NOMO-1 treated with DMSO at 0.1 percent for 48 hours (cell line): Measurements from ENCODE around the gene MIB1.

Experiments used
- DNase-seq: peaks from one replicate; lab custom pipeline; 2025; ENCODE audit not compliant: unreplicated experiment; lab: John Stamatoyannopoulos, UW

The MIB1 gene

DNA sequence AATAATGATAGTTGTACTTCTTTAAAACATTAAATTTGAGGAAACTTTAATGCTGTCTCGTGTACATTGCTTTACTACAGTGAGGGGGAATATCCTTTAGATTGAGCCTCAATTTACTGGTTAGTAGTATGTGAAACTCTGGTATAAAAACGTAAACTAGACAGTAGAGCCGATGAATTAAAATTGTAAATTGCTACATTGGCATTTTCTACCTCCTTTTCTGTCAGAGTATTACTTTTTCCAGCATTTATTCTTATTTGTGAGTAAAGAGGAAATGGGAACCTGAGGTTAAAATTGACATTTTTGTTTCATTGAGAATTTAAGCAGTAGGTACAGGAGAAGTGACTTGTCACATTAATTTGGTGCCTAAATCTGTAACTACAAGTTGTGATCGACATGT, 128.2 kb downstream of the MIB1 start:
- DNase-seq: no peak

DNA sequence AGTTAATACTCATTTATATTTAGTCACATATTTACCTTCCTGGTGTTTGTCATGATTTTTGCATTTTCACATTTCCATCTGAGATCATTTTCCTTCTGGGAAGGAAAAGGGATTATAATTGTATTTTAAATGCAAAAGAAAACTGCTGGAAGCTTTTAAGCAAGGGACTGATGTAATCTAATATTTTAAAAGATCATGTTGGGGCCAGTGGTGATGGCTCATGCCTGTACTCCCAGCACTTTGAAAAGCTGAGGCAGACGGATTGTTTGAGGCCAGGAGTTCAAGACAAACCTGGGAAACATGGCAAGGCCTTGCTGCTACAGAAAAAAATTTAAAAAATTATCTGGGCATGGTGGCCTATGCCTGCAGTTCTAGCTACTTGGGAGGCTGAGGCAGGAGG, 149.0 kb downstream of the MIB1 start:
- DNase-seq: no peak

DNA sequence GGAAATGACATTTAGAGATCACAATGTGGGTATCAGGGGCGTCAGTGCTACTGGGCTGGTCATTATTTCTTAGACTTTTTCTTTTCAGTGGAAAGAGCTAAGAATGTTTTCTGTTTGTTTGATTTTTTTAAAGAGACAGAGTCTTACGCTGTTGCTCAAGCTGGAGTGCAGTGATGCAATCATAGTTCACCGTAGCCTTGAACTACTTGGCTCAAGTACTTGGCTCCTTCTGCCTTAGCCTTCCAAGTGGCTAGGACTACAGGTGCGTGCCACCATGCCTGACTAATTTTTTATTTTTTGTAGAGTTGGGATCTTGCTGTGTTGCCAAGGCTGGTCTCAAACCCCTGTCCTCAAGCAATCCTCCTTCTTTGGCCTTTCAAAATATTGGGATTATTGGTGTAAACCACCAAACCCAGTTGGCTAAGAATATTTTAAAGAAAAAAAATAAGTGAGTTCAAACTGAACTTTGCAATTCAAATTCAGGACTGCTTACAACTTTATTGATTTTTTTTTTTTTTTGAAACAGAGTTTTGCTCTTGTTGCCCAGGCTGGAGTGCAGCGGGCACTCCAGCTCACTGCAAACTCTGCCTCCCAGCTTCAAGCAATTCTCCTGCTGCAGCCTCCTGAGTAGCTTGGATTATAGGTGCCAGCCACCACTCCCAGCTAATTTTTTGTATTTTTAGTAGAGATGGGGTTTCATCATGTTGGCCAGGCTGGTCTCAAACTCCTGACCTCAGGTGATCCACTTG, 154.2 kb downstream of the MIB1 start:
- DNase-seq: no peak

DNA sequence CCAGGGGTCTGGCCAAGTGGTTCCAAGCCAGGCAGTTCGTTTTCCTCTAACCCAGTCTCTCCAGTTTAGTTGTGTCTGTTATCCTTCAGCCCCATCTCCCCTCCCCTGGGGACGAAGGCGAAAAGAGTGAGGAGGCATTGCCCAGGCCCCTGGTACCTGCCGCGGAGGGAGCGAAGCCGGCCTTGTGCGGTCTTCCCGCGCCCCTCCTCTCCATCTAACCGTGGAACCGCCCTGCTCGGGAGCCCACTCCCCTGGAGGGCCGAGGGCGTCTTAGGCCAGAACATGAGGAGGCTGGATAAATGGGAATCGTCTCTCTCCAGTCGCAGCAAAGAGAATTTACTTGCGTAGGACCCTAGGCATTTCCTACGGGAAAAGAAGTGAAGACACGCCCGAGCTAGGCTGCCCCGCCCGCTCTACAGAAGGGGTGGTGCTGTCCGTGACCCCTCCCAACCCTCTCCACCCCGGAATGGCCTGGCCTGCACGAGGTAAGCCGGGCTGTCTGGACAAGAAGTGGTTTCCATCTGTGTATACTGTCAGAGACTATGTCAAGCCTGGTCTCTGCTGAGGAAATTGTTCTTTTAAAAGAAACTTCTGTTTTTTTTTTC, 156.2 kb downstream of the MIB1 start:
- DNase-seq: no peak

DNA sequence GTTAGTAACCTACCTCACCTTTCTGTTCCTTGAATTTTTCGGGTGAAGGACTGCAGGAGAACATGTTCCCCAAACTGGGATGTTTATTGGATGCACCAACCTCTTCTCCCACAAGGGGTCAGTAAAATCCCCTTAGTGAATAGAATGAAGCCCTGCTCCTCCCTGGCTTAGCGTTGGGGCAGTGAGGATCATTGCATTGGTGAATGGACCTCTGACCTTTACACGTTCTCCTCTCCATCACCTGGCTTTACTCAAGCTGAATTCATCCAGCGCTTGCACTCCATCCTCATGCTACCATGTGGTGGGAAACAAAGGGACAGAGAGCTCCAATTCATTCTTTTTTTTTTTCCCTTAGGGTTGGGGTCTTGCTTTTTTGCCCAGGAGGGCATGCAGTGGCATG, 157.2 kb downstream of the MIB1 start:
- peak; percentile 20 for DNase-seq

DNA sequence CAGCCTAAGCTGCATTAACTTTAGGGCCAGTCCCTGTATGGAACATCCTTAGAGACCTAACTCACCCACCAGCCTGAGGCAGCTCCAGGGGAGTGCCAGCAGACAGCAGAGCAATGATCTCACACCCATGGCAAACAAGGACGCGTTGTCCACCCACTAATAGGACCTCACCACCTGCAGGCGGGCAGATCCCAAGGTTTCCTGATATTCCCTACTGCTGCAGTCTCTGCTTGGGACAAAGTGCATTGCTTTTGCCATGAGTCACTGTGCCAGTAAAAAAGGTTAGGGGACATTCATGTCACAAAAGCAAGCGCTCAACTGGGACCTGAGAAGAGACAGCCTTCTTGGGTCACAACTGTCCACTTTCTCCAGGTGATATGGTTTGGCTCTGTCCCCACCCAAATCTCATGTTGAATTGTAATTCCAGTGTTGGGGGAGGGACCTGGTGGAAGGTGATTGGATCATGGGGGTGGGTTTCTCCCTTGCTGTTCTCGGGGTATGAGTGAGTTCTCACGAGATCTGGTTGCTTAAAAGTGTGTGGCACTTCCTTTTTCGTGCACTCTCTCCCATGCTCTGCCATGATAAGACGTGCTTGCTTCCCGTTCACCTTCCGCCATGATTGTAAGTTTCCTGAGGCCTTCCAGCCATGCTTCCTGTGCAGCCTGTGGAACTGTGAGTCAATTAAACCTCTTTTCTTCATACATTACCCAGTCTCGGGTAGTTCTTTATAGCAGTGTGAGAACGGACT, 160.2 kb downstream of the MIB1 start:
- DNase-seq: no peak

DNA sequence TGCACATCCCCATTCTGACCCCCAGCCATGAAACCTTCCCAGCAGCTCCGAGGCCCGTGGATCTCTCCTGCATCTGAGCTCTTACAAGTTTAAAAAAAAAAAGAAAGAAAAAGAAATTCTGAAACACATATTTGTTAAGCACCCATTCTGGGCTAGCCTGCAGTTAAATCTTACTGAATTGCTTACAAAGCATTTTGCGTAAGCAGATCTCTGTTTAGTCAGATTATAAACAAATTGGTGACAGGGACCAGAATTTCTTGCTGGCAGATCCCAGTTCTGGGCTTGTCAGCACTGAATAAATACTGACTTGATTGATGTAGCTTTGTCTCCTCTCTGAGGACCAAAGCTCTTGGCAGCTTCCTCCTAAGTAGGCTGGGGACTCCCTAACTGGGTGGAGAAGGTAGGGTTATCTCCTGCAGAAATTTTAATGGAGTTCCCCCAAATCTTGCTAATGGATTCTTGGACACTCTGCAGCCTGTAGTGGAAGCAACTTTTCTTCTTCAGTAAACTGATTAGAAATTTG, 160.9 kb downstream of the MIB1 start:
- no peak for DNase-seq

DNA sequence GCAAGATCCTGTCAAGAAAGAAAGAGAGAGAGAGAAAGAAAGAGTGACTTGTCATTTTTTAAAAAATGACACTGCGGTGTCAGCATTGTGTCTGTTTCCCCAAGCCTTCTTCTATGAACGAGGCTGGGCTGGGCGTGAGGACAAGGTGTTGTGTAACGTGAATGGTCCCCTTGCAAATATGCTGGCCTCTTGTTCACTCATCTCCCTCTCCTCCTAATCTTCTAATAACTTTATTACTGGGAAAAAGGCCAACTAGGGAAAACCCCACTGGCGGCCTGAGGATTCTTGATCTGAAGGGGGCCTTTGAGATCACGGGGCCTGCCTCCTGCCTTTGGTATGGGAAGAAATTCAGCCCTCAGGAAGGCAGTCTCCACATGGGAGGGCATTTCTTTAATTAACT, 163.1 kb downstream of the MIB1 start:
- no peak for DNase-seq

DNA sequence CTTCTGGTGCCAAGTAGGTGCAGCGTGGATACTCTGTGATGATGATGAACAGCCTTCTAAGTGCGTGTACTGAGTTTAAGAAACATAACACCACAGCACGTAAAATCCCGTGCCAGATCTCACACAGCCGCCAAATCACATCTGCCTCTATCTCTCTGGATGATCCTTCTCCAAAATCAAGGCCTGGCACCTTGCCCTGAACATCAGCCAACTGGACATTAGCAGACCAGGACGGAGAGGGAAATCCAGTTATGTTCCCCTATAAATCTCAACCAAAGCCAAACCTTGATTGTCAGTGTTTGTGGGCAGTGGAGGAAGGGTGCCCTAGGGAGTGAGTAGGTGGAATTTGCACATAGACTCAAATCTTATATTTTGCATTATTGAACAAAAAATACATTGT, 164.3 kb downstream of the MIB1 start:
- no peak for DNase-seq

DNA sequence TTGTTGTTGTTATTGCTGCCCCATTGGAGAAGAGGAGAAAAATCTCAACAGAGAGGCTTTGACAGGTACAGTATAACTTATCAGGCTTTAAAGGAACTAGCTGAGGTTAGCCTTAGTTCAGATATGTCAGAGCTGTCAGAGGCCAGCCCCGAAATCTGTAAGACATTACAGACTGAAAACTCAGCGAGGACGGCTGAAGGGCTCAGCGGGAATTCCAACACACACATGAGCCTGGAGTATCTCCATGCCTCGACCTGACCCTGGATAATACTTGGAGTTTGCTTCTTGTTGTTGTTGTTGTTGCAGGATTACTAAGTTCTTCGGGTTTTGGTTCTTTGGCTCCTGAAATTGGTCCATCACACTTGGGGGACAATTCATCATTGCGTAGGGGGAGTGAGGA, 166.9 kb downstream of the MIB1 start:
- DNase-seq: no peak

DNA sequence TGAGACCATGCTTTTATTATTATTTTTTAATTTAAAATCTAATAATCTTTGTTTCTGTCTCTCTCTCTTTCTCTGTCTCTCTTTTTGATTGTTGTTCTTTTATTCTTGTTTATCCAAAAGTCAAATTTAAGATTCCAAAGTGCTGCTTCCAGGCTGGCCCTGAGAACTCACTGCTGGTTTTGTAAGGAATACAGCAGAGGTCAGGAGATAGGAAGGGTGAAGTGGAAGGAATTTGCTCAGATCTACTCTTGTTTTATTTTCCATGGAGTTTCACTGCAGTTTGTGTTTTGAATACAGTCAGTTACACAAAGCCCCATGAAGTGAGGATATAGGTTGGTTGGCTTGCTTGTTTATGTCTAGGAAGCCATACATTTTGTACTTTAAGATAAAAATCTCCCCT, 168.1 kb downstream of the MIB1 start:
- no peak for DNase-seq

DNA sequence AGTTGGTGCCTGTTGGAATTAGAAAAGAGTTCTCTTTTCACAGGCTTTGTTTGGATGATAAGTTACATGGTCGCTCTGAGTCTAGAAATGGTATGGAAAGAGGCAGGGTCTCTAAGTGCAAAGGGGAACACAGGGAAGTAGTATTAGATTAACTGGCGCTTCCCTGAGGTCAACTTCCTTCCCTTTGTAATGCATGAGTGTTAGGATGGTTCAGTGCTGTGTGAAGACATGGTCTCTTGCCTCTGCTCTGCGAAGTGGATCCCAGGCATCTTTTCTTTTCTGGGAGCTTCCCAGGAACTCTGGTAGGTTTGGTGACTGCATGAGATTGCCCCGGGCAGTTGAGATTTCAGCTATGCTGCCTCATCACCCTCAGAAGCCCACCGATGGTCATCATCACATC, 170.3 kb downstream of the MIB1 start:
- no peak for DNase-seq

DNA sequence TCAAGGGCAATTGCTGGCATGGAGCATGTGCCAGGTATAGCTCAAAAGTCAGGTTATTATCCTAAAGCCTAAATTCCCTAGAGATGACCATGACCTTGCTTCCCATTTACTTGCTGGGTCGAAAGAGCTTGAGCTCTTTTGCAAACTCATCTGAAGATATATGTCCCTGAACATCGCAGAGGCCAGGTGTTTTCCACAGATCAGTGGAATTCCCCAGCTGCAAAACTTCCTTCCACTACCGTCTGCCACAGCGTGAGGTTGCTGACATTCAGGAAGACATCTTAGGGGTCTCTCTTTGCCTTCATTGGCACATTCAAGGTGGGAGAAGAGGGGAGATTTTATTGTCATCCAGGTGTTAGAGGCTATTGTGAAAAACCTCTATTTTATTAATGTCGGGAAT, 171.0 kb downstream of the MIB1 start:
- DNase-seq: no peak

DNA sequence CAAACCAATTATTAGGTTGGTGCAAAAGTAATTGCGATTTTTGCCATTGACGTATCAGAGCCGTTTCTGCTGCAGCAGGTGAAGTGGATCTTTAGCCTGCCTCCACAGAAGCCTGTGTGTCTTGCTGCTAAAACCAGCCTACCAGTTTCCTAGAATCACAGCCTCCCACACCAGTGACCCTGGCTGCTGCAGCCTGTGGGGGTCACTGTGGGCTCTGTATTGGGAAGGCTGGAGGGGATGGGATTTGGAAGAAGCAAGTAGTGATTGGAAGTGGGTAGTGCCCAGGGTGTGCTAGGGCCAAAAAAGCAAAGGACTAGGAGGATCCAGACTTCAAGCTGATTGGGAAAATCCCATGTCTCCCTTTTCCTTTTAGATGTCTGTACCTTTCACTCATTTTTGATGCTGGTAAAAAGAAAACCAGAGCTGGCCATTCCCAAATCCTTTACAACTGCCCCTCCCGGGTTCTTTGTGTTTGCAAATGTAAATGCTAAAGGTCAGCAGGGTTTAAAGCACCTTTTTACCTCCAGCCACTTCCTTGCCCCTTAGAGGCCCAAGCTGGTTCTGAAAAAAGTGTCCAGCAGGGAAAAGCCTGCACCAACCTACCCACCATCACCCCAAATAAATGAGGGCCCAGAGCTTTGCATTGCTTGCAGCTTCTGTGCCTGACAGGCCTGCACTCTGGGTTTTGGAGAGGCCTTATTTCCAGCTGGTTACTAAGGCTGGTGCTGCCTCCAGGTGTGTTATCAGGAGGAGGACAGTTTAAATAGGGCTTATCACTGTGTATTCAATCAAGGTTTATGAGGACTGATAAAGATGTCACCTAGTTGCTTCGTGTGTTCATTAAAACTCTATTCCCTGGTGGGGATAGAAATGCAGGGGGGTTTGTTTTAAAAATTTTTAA, 172.0 kb downstream of the MIB1 start:
- no peak for DNase-seq

DNA sequence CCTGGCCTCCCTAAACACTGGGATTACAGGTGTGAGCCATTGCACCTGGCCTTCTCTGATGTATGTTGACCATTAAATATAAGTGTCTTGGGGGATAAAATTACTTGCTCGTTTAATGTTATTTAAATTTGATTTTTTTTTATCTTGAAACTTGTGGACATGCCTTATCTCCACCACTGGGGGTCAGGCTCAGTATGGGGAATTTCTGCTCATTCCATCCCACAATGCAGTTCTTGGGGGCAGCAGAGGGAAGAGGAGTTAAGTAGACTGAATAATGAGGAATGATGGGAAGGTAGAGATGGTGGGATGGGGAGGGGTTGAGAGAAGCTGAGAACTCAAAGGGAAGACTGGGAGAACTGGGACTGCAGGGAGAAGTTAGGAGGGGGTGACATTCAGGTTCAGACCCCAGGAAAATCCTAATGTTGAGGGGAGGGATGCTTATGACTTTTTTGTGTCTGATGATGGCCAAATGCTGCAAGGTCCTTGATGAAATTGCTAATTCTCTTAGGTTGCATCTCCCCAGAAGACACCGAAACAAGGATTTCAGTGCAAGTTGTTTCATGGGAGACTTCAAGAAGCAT, 174.2 kb downstream of the MIB1 start:
- DNase-seq: peak; percentile 9

DNA sequence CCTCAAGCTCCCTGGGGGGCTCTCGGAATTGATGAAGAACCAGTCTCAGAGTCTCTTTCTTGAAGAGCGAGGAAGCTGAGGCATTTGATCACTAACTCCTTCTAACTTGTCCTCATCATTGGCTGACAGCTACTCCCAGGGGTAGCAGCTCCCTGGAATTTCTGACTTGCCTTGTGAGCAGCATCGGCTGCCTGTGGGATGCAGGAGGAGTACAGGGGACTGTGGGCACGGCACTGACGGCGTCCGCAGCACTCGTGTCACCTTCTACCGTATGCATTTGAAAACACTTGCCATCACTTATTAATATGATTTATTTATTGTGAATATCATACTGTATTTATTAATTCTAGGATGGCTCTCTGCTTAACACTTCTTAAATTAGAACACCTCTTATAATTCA, 175.0 kb downstream of the MIB1 start:
- DNase-seq: no peak

DNA sequence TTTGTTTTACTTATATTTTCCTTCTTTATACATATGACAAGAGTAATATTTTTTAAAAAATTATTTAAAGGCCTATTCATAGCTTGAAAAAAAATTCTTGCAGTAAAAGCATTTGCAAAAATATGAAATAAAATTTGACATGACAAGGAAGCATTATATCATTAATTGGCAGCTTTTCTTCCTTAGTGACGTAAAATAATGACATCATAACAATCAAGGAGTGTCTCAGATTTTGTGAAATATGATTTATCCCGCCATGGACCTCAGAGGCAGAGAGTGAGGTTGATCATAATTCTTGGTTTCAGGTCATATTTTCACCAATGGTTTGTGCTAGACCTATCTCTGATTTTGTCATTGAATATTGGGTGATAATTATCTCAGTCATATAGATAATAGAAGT, 176.0 kb downstream of the MIB1 start:
- no peak for DNase-seq

DNA sequence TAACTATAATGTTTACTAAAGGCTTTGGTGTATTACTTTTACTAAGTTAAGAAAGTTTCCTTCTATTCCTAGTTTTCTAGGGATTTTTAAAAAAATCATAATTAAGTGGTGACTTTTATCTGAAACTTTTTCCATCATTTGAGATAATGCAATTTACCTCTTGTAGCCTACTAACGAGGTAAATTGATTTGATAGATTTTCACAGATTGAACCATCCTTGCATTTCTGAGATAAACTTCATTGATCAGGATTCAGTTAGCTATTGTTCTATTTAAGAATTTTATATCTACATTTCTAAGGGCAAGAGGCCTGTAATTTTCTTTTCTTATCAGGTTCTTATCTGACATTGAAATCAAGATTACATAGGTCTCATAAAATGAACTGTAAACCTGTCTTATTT, 178.1 kb downstream of the MIB1 start:
- no peak for DNase-seq
